Spleen (tissue), 7 donors: ENCODE data around the gene CCNB2.

Experiments used
- POLR2A ChIP-seq, 3 donors: fragments of 450-650 bp; IDR thresholded peaks; one replicate each; pipeline ENCODE4 v1.5.1; 2017; ENCODE audit warnings: antibody characterized with exemption in 3 of 3, mild to moderate bottlenecking in 1 of 3
- POLR2AphosphoS5 ChIP-seq, 3 donors: sonication (generic); formaldehyde crosslinking; IDR thresholded peaks; one replicate each; pipeline ENCODE4 v1.5.1; 2017; ENCODE audit warnings: antibody characterized with exemption in 3 of 3
- TF ChIP-seq, protein P1 (sequence below), 11 experiments: fragments of 200-600 bp in 7 of 11; fragments of 450-650 bp in 4 of 11; sonication (generic) in 4 of 11; IDR thresholded peaks in 8 of 11; conservative IDR thresholded peaks in 3 of 11; 1 replicate in 7 of 11; 2 replicates in 4 of 11; pipeline versions ENCODE4 v1.4.0 to v1.8.0; 2016 to 2021; ENCODE audit warnings: antibody characterized with exemption in 11 of 11, inconsistent platforms in 4 of 11, mild to moderate bottlenecking in 1 of 11
- donor health status: DM: no; HTN: no; CAD: no; lungs with moderate emphysema.
- donor health status: DM: no; HTN: no; CAD: no.
- donor health status: DM: no; HTN: no; CAD: no.

DNA sequence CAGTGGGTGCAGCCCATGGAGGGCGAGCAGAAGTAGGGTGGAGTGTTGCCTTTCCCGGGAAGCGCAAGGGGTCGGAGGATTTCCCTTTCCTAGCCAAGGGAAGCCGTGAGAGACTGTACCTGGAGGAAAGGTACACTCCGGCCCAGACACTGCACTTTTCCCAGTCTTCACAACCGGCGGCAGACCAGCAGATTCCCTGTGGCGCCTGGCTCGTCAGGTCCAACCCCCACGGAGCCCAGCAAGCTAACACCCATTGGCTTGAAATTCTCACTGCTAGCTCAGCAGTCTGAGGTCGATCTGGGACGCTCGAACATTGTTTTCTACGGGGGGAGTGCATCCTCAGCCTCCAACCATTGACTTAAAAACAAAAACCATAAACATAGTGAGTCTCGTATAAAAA lies 26.5 kb downstream of the CCNB2 start:
- TF ChIP-seq, protein P1, sequence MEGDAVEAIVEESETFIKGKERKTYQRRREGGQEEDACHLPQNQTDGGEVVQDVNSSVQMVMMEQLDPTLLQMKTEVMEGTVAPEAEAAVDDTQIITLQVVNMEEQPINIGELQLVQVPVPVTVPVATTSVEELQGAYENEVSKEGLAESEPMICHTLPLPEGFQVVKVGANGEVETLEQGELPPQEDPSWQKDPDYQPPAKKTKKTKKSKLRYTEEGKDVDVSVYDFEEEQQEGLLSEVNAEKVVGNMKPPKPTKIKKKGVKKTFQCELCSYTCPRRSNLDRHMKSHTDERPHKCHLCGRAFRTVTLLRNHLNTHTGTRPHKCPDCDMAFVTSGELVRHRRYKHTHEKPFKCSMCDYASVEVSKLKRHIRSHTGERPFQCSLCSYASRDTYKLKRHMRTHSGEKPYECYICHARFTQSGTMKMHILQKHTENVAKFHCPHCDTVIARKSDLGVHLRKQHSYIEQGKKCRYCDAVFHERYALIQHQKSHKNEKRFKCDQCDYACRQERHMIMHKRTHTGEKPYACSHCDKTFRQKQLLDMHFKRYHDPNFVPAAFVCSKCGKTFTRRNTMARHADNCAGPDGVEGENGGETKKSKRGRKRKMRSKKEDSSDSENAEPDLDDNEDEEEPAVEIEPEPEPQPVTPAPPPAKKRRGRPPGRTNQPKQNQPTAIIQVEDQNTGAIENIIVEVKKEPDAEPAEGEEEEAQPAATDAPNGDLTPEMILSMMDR (IDR thresholded peaks at IDR 0.05 in 8 of 11, conservative IDR thresholded peaks at IDR 0.05 in 3 of 11): no peak
- TF ChIP-seq POLR2AphosphoS5 (IDR thresholded peaks at IDR 0.05): no peak
- TF ChIP-seq POLR2A (IDR thresholded peaks at IDR 0.05): no peak
